Measurements from ENCODE around the gene TERC.
"Not testable (repeated sequence)": the region's sequence is repeated elsewhere in the genome, so short reads cannot be mapped to it uniquely, and the experiment has no call there.

Gene TERC

DNA sequence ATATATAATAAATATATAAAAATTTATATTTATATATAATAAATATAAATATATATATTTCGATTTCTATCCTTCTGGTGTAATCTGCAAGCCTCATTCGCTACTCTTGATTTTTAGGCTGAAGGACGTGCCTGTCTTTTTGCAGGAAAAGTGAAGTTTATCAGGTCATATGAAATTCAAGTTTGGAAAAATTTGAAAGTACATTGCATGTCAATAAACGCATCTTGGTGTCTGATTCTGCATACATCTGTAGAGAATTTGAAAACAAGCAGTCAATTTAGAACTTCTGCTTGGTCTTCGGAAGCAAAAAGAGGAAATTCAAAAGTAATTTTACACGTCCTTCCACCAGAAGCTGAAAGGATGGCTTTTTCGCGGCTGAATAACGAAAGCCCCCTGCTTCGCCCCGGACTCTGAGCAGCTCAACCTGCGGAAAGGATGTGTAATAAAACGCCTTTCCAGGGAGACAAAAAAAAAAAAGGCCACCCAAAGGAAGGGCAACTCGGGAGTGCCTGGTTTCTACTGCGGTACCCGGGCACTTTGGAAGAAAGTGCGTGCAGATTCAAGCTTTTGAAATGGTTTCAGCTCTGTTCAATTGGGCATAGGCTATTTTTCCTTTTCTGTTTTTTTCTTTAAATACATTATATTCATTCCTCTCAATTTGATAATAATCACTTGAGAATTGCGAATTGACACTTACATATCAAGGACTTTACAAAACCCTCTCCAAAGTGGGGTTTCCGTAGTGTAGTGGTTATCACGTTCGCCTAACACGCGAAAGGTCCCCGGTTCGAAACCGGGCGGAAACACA is 6.8 kb upstream of the TERC start:
- peak; percentile 90 for DNase-seq

DNA sequence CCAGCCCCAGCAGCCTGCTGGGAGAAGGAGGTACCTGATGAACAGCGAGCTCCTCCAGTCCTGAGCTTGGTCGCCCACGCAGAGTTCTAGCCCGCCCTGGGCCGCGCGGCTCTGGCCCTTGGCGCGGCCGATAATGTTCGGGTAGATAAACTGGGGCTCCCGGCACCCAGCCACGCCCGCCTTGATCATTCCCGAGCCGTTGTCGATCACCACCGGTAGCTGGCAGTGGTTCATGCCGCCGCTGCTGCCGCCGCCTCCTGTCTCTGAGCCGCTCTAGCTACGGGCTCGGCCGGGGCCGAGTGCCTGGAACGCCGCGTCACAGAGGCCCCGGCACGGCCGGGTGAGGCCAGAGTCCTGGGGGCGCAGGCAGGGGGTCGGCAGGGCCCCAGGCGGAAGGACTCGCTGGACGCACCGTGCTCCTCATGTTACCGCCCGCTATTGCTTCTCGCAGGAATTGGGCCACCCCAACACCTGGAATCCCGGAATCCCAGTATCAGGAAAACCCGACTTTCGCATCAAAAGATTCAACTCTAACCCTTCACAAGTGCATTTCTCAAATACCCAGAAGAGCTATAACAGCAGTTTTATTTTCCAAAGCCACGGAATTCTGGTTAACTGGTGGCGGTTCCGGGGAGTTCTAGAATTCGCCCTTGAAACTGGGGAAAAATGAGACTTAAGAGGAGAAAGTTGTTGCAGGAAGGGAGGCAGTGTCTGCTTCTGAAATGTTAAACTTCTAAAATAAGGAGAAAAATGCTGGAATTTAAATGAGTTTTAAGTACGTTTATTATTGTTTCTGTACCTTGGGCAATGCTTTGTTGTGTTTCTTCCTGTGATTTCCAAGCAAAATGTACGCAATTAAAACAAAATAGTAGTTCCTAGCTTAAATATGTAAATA is 4.7 kb upstream of the TERC start, which contains the start of gene ACTRT3:
Gene ACTRT3, minus strand, starts transcription at position 275 of the 895 bp plus-strand sequence. Its CDS starts 41 bp downstream, at position 234.
- DNase-seq: peak; percentile 45

DNA sequence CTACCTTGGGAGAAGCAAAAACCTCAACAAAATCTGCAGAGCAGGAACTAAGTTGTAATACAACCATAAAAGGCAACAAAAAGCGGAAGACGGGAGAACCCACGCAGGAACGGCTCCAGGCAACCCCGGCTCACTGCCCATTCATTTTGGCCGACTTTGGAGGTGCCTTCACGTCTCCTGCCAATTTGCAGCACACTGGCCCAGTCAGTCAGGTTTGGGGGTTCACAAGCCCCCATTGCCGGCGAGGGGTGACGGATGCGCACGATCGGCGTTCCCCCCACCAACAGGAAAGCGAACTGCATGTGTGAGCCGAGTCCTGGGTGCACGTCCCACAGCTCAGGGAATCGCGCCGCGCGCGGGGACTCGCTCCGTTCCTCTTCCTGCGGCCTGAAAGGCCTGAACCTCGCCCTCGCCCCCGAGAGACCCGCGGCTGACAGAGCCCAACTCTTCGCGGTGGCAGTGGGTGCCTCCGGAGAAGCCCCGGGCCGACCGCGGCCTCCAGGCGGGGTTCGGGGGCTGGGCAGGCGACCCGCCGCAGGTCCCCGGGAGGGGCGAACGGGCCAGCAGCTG is 463 bp downstream of the TERC start:
- peak; percentile 50 for DNase-seq

DNA sequence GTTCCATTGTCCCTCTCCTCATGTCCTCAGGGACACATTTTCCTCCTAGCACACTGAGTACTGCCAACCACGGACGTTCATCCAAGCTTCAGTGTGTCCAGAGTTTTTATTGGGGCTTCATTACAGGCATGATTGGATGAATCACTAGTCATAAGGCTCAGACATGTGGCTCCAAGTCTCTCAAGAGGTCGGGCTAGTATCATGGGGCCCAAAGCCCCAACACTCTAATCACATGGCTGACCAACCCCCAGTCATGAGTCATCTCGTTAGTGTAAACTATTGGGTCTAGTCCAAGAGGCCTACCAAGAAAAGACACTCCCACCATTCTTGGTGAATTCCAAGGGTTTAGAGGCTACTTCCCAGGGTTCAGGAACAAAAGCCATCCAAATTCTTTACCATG is 4.4 kb downstream of the TERC start:
- no peak for DNase-seq

DNA sequence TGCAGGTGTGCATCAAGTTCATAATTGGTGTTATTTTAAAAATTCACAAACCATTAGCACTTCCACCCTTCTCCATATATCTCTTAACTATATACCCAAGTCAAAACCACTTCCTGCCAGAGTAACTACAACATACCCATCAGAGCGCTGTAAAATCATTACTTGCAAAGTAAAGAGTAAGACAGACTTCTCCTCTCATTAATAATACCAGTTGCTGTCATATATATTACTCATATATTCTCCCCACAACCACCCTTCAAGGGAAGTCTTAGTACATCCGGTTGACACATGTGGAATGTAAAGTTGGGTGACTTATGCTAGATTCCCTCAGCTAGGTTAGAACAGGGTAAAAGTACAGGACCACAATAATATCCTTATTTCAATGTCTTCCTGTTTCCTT is 5.6 kb downstream of the TERC start:
- DNase-seq: no peak

DNA sequence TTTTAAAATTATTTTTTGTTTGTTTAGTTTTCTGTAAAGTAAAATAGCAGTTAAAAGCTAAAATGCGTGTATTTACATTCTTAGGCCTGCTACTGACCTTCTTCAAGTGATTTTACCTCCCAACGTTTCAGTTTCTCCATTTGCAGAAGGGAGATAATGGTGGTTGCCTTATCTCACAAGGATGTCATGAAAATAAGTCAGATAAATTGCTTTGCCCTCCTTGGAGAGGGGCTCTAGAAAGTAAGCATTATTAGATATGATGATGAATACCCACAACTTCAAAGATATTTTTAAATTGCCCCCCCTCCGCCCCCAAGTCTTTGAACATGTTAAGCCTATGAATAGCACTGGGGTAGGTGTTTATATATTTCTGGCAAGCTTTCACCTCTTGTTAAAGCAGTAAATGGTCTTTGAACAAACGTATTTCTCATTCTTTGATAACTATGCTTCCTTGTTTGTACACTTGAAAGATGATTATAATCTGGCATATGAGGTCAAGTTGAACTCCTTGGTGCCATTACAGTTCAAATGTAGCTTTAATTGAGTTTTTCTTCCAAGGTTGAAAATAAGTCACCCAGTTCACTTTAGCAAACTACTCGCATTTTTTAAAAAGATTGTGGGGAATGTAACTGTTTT is 6.4 kb downstream of the TERC start:
- no peak for DNase-seq

DNA sequence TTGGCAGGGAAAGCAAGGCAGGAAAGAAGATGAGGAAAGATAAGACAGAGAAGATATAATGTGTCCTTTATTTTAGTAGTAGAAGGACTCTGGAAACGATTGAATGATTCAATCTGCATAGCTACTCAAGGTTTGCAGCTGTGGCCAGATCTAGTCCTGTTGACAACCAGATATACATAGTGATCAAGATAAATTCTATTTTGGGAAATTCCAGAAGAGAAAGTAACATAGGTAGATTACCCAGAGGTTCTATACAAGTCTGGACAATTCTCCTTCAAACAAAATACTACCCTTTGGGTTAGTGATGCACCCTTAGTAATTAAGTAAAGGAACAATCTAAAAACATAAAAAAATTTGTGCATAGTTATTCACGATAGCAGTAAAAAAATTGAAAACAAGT is 9.4 kb downstream of the TERC start:
- no peak for DNase-seq

DNA sequence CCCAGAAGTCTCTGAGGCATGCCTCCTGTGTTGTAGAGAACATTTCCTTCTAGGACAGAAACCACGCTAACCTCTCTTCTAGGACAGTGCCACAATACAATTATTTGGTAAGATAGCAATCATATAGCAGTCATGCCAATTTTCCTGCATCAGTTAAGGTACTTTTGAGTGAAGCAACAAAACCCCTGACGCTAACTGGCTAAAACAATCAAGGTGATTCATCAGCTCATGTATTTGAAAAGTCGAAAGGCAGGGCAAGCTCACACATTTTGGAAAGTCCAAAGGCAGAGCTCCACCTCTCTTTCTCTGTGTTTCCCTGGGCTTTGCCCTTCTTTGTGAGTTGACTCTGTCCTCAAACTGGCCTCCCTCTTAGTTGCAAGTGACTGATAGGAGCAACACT is 10.1 kb downstream of the TERC start:
- DNase-seq: no peak

DNA sequence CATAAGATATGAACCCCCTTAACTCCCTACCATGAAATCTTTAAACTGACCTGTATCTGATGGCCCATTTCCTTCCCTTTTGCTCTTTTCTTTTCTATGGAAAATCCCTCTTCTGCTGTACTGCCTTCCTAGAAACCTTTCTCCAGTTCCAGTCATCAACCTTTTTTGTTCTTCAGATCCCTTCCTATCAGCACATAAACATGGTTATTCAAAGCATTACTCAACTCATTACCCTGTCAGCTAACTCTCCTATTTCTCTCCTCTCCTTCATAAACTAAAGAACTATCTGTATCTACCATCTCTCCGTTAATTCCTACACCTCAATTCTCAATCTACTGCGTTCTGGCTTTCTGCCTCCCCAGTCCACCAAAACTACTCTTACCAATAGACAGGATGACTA is 13.0 kb downstream of the TERC start:
- no peak for DNase-seq

DNA sequence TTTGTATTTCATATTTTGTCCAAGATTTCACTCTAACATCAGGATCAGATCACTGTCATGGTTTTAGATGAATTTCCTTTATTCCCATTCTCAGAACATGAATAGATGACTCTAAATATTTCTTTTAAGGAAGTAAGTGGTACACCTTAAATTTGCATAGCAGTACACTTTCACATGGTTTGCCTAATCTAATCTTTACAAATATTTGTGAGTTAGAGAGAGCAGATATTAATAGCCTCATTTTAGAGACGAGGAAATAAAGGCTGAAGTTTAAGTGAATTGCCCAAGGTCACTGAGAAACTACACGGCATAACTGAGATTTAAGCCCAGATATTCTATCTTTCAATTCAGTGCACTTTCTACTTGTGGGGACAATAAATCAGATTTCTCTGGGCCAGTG is 14.2 kb downstream of the TERC start:
- DNase-seq: no peak

DNA sequence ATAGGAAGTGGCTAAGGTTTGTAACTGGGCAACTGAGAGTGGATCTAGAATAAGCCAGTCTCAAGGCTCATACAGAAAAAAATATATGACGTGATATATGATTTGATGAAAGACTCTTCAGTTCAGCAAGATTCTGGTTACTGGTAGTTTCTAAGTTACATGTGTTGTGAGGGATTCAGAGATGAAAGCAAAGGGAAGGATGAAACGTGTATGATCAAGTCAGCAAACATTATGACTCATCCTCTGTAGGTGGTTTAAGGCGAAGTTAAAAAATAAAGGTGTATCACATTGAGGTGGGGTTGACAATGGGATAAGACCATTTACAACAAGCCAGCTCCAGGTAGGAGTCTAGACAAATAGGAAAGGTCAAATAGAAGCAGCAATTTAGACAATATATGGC is 16.2 kb downstream of the TERC start:
- DNase-seq: no peak

DNA sequence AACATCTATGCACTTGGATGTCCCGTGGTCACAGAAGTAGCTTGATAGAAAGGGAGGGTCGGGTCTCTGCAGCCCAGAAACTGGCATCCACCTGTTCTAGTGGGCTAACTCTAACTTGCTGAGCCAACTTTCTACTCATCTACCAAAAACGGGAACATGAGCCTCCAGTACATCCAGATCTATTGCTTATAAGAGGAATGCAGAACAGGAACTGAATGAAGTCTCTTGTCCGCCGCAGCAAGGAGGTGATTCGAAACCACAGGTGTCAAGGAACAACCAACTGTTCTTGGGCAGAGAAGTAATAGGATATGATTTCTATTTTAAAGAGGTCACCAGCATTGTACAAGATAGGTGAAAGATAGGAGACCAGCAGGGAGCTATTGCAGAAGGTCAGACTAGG is 17.9 kb downstream of the TERC start:
- no peak for DNase-seq

DNA sequence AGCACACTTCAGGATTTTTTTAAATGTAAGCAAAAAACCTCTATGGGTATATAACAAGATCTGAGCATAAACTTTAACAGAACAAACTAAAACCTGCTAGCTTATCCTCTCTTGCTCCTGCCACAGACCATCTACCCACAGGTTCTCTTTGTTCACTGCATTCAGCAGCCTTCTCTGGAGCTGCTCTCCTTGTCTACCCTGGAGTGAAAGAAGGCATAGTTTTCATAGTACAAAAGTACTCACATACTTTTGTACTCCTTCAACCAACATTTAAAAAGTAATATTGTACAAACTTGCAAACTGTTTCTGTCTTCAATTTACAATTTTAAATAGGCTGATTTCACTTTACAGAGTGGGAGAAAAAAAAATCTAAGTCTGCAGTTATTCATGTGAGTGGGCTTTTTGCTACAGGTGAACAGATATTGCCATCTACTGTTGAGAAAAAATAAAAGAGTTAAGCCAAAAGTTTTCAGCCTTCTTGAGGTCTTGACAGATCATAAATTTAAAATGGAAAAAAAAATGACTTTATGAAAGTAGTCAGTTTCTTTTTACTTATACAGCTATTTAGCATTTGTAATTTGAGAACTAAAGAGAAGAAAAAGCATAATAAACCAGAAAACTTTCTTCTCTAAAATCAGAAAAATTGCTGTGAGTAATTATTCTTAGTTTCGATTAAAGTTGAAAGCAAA is 20.4 kb downstream of the TERC start:
- DNase-seq: peak; percentile 13

DNA sequence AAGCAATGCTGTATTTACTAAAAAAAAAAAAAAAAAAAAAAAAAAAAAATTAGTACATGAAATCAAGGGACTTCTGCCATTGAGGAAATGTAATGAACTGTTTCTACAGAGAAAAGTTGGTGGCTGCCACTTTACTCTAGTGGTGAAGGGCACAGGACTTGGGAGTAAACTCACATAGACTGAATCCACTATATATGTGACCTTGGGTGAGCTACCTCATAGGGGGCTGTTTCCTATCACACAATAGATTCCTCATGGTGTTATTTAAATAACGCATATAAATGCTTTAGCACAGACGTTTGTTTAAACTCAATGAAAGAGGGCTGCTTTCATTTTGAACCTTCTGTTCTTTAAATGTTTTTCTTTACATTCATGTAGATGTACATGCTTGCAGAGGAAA is 25.8 kb downstream of the TERC start:
- no peak for DNase-seq

DNA sequence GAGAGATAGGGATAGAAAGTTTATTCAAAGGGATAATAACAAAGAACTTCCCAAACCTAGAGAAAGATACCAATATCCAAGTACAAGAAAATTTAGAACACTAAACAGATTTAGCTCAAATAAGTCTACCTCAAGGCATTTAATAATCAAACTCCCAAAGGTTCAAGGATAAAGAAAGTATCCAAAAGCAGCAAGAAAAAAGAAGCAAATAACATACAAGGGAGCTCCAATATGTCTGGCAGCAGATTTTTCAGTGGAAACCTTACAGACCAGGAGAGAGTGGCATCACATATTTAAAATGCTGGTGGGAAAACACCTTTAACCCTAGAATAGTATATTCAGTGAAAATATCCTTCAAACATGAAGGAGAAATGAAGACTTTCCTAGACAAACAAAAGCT is 33.0 kb downstream of the TERC start:
- not testable (repeated sequence) for DNase-seq

DNA sequence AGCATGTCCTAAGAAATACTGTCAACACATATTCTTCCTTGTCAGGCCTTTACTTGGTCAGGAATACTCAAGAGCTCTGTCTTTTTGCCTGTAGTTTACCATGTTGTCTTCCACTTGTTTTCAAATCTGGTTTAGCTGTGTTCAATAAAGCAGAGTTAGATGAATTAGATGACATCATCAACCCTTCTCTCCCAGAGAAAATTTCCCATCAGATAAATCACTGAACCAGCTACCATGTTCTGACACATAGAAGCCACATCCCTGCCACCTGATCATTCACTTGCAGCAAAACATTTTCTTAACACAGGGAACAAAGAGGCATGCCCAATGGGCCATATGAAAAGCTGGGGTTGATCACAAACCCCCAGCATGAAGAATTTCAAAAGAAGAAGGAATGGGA is 42.1 kb downstream of the TERC start:
- no peak for DNase-seq

DNA sequence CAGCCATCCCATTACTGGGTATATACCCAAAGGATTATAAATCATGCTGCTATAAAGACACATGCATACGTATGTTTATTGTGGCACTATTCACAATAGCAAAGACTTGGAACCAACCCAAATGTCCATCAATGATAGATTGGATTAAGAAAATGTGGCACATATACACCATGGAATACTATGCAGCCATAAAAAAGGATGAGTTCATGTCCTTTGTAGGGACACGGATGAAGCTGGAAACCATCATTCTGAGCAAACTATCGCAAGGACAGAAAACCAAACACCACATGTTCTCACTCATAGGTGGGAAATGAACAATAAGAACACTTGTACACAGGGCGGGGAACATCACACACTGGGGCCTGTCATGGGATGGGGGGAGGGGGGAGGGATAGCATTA is 46.4 kb downstream of the TERC start:
- not testable (repeated sequence) for DNase-seq

Data from COR-L47 (cell line).